ENCODE data around the gene RAD51B. TPM values are rescaled to one million over a fixed set of nuclear protein-coding genes. Genes with fewer than 3 reads are reported as not detected.

RAD51B gene
- total RNA-seq, 1 experiment from 2014 or later = 16.7 TPM

DNA sequence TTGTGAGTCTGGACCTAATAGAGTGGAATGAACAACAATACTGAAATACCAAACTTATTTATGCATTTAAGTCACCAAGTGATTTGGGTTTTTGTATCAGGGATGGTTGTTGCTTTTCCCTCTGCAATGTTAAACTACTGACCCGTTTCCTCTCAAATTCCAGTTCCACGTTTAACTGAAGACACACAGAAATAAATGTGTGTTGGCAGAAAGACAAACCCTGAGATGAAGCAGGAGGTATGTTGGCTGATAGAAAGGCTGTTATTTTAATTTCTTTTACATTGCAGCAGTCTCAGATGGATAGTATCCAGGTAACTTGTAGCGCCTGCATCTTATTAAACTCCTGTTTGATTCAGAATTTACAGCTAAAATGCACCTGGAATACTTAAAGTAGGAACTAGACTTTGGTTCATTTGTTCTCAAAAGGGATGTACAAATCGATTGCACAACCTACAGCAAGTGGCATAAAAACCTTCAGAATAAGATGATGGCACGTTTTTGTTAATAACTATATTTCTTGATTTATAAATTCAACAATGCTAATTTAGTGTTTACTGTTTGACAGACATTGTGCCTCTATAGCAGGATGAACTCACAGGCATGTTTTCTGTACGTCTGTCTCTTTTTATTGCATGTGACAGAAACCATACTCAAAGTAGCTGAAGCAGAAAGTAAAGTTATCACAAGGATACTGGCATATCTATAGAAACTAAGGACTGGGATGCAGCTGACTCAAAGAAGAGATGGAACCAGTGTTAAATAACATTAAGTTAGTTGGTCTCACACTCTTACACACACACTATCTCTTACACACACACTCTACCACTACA, 567.6 kb downstream of the RAD51B start:
- no CpG with 5 or more reads among the region's 6 CpGs for WGBS (ENCODE audit: extremely low coverage, insufficient read length, low lambda C conversion rate)
- H3K4me2 ChIP-seq (ENCODE audit: insufficient read depth, insufficient read length, low read length) = no peak overlapping the region
- H3K4me1 Mint-ChIP-seq = peaks cover 9 to 10% of the 10 kb centered on the region in 2 experiments

More for the DNA sequence above, 567.6 kb downstream of the RAD51B start:
- Histone ChIP-seq H3K9me3 (ENCODE audit: control insufficient read depth, low read depth, low read length) (no peaks in the 10 kb centered on the region), H2BK15ac (ENCODE audit: low read depth, low read length) (no peak overlapping the region), H3K27ac (ENCODE audit: insufficient read length, low read depth, low read length) (no peak overlapping the region), H2BK5ac (ENCODE audit: insufficient read length, low read length) (no peak overlapping the region), H4K91ac (ENCODE audit: insufficient read length, low read depth, low read length) (no peak overlapping the region), H2AK5ac (ENCODE audit: insufficient read length, low read length) (no peak overlapping the region), H3K4me1 (ENCODE audit: insufficient read depth, low read length) (peaks cover 4% of the 10 kb centered on the region; the same call in 1 of the 2 replicates), H3K23ac (ENCODE audit: insufficient read length, low read depth, low read length) (no peak overlapping the region), H4K20me1 (ENCODE audit: control insufficient read depth, insufficient read depth, insufficient read length) (no peaks in the 10 kb centered on the region), H3K23me2 (ENCODE audit: insufficient read length, low read depth, low read length, poor library complexity, severe bottlenecking) (no peaks in the 10 kb centered on the region), H3K27me3 (ENCODE audit: insufficient read depth, low read length) (no peaks in the 10 kb centered on the region), H3T11ph (ENCODE audit: low read length) (no peak overlapping the region), H2BK20ac (ENCODE audit: low read depth, low read length, poor library complexity, severe bottlenecking) (no peak overlapping the region), H3K14ac (ENCODE audit: insufficient read depth, low read length) (no peak overlapping the region), H2BK120ac (ENCODE audit: low read depth, low read length, poor library complexity, severe bottlenecking) (no peak overlapping the region), H3K4ac (ENCODE audit: low read depth, low read length) (no peak overlapping the region), H2BK12ac (ENCODE audit: insufficient read length, low read depth, low read length) (no peak overlapping the region), H3K18ac (ENCODE audit: insufficient read length, low read depth, low read length) (no peak overlapping the region), H3K79me2 (ENCODE audit: insufficient read depth, low read length) (no peaks in the 10 kb centered on the region), H2AFZ (ENCODE audit: low read length) (no peak overlapping the region), H4K5ac (ENCODE audit: insufficient read length, low read depth, low read length) (no peak overlapping the region), H3K56ac (ENCODE audit: insufficient read length, low read depth, low read length) (no peak overlapping the region), H4K8ac (replicated peaks; ENCODE audit: insufficient read length, low read depth, low read length) (no peak overlapping the region), H3K9ac (ENCODE audit: extremely low read depth, insufficient read length, low read length) (no peak overlapping the region), H3K79me1 (ENCODE audit: insufficient read depth, low read depth, low read length, poor library complexity, severe bottlenecking) (no peaks in the 10 kb centered on the region)
- Mint-ChIP-seq H3K27ac (no peak overlapping the region), H3K4me3 (no peak overlapping the region), H3K36me3 (ENCODE audit: insufficient read depth in 1 of 3, low read depth in 3 of 3) (no peaks in the 10 kb centered on the region), H3K9me3 (no peaks in the 10 kb centered on the region), H3K27me3 (ENCODE audit: low read depth) (no peaks in the 10 kb centered on the region; the same call in 1 of the 2 replicates)
- no peak for DNase-seq
- TF ChIP-seq, protein P1, sequence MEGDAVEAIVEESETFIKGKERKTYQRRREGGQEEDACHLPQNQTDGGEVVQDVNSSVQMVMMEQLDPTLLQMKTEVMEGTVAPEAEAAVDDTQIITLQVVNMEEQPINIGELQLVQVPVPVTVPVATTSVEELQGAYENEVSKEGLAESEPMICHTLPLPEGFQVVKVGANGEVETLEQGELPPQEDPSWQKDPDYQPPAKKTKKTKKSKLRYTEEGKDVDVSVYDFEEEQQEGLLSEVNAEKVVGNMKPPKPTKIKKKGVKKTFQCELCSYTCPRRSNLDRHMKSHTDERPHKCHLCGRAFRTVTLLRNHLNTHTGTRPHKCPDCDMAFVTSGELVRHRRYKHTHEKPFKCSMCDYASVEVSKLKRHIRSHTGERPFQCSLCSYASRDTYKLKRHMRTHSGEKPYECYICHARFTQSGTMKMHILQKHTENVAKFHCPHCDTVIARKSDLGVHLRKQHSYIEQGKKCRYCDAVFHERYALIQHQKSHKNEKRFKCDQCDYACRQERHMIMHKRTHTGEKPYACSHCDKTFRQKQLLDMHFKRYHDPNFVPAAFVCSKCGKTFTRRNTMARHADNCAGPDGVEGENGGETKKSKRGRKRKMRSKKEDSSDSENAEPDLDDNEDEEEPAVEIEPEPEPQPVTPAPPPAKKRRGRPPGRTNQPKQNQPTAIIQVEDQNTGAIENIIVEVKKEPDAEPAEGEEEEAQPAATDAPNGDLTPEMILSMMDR (conservative IDR thresholded peaks at IDR 0.05) = no peak
